HG02642 (cell line): Measurements from ENCODE around the gene KIAA1328.
"Not testable (repeated sequence)": the region's sequence is repeated elsewhere in the genome, so short reads cannot be mapped to it uniquely, and the experiment has no call there.

Source experiments
- ATAC-seq: cut with Tn5 transposase; IDR thresholded peaks from one replicate; pipeline ENCODE4 v1.9.1; 2021; ENCODE audit warnings: mild to moderate bottlenecking; ENCODE audit not compliant: unreplicated experiment, poor library complexity

The KIAA1328 gene

DNA sequence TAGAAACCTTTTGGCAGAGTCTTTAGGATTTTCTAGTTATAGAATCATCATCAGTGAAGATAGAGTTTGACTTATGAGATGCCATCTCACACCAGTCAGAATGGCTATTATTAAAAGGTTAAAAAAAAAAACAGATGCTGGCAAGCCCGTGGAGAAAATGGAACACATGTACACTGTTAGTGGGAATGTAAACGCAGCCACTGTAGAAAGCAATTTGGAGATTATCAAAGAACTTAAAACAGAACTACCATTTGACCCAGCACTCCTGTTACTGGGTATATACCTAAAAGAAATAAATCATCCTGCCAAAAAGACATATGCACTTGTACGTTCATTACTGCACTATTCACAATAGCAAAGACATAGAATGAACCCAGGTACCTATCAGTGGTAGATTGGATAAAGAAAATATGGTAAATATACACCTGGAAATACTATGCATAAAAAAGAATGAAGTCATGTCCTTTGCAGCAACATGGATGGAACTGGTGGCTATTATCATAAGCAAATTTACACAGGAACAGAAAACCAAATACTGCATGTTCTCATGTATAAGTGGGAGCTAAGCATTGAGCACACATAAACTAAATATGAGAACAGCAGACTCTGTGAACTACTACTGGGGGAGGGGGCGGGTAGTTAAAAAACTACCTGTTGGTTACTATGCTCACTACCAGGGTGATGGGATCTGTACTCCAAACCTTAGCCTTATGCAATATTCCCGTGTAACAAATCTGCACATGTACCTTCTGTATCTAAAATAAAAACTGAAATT is 279.0 kb downstream of the KIAA1328 start:
- ATAC-seq: no peak

DNA sequence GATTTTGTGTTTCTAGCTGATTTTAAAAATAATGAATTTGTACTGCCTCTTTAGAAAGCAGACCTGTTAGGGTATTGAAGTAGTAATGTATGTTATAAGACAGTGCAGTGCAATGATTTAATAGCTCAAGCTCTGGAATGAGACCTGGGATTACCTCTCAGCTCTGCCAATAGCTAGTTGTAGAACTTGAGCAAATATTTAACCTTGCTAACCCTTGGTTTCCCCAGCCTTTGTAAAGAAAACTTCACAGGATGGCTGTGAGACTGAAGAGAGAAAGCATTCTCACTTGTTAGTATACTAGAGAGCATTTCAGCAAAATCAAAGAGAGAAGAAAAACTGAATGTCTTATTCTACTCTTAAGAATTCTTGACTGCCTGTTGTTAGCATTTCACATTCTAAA is 293.9 kb downstream of the KIAA1328 start:
- no peak for ATAC-seq

DNA sequence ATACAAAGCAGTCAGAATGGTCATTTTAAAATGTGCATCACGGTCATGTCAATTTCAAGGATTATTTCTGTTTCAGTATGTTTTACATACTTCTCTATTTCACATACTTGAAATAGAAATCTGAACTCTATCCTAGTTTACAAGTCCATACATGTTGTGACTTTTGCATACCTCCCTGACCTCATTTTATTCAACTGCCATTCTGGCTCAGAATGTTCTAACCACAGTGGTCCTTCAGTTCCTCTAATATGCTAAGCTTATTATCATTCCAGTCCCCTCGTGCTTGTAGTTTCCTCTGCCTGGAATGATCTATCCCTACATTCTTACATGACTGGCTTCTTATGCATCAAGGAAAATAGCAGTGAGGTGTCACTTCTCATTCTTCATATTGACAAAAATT is 295.6 kb downstream of the KIAA1328 start:
- ATAC-seq: no peak

- ATAC-seq: no peak
These were observed 306.2 kb downstream of the KIAA1328 start for GRCh38 chr18:37135177-37135576.

DNA sequence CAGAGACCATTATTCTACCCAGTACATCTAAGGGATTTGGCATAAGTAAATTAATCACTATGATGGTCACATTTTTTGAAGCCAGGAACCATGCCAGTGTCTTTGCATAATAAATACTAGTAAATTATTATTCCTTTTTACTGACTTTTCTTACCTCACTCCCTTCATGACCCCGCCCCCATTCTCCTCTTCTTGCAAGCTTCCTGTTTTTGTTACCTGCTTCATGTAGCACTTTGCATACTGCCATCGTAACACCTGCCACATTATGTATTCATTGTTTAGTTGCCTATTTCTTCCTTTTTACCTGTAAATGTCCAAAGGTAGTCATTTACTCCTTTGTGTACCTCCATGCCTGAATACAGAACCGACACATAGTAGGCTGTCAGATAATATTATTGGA is 309.5 kb downstream of the KIAA1328 start:
- ATAC-seq: no peak

DNA sequence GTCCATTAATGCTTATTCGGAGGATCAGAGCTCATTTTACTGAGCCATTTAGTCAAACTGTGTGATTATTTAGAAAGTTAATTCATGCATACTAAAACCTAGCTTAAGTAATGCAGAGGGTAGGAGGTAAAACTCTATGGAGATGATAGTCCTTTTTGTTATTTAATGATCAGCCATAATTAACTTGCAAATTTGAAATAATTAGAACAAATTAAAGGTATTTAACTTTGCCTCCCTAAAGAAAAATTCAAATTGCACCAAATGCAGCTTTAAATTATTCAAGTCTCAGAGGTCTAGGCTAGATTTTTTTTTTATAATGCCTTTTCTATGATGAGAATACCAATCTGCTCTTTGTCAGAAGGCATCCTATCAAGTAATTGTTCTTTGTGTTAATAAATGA is 310.9 kb downstream of the KIAA1328 start:
- no peak for ATAC-seq

GRCh38 chr18:37144921-37145320 is 316.0 kb downstream of the KIAA1328 start:
- ATAC-seq: no peak

DNA sequence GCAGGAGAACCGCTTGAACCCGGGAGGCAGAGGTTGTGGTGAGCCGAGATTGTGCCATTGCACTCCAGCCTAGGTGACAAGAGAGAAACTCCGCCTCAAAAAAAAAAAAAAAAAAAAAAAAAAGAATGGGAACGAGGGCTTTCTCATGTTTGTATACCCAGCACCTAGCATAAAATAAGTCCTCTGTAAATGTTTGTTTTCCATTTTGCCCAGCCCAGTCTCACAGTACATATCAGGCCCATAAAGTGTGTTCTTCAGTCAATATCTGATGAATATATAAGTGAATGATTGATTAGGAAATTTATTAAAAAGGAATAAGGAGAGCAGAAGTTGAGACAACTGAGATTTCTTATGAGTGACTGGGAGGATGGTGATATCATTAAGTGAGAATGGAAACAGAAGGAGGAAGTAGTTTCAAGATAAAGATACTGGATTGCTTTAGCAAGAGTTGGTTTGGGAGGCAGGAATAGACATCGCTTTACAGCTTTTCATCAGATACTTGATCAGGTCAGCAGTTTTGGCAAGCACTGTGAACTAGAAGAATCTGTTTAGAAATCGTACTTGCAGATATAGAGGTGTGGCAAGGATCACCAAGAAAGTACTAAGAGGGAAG is 327.5 kb downstream of the KIAA1328 start:
- ATAC-seq: no peak

DNA sequence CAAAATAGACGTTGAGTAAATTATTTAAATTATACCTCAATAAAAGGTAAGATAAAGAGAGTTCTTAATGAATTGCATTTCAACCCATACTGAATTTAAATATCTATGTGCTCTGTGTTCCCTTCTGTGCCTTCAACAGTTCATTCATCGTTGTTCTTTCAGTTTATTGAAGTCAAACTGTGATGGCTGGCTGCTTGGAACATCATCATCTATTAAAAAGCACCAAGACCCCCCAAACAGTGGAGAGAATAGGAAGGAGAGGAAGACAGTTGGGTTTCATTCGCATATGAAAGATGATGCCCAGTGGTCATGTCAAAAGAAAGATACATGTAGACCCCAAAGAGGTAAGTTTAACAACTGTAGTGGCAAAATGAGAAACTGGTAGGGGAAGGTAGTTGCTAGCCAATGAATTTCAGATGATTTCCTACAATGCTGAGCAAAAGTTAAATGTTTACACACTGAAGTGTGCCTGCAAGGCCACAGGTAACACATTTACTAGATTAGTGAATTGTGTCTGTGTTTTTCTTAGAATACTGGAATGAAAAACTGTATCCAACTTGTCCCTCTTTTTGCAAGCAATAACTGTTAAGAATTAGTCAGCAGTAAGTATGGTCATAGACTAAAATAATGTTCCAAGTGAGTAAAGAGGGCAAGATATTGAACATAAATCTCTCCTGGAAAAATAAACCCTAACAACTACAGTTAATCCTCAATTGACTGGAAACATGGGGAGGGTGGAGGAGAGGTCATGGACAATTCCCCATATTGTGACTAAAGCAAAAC is 331.3 kb downstream of the KIAA1328 start:
- no peak for ATAC-seq

GRCh38 chr18:37161491-37161890 is 332.6 kb downstream of the KIAA1328 start:
- no peak for ATAC-seq

GRCh38 chr18:37162551-37162950 is 333.6 kb downstream of the KIAA1328 start:
- ATAC-seq: no peak

- ATAC-seq: no peak
These were observed 334.2 kb downstream of the KIAA1328 start for GRCh38 chr18:37163119-37163518.

- no peak for ATAC-seq
These were observed 337.6 kb downstream of the KIAA1328 start for GRCh38 chr18:37166491-37166890.

- ATAC-seq: not testable (repeated sequence)
These were observed 338.0 kb downstream of the KIAA1328 start for GRCh38 chr18:37166966-37167365.

DNA sequence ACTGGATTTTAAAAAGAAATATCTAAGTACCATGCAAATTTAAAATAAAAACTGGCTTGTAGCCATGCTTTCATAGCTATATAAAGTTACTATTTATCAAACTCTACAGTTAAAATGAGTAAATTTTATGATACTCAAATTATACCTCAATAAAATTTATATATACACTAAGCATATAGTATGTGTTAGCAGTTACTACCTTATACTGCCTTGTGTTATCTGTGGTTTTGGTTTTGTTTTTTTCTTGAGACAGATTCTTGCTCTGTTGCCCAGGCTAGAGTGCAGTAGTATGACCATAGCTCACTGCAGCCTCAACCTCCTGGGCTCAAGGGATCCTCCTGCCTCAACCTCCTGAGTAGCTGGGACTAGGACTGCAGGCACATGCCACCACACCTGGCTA is 342.1 kb downstream of the KIAA1328 start:
- no peak for ATAC-seq

DNA sequence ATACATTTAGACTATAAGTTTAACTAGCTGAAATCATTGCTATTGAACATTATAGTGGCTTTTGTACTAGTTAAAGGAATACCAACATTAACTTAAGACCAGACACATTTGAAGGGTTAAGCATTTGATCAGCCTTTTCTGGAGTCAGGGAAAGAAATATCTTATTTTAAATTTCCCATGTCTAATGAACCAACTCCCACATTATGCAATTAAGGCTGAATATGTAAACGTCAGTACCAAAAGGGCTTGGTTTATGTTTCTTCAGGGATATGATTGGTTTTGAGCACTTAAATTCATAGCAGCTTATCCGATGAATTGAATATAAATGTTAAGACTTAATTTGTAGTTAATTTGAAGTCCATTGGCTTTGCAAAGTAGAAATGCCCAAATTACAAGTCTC is 344.5 kb downstream of the KIAA1328 start:
- no peak for ATAC-seq

GRCh38 chr18:37175727-37176620 is 347.0 kb downstream of the KIAA1328 start:
- ATAC-seq: no peak

GRCh38 chr18:37176621-37176934 is 347.7 kb downstream of the KIAA1328 start:
- ATAC-seq: no peak

DNA sequence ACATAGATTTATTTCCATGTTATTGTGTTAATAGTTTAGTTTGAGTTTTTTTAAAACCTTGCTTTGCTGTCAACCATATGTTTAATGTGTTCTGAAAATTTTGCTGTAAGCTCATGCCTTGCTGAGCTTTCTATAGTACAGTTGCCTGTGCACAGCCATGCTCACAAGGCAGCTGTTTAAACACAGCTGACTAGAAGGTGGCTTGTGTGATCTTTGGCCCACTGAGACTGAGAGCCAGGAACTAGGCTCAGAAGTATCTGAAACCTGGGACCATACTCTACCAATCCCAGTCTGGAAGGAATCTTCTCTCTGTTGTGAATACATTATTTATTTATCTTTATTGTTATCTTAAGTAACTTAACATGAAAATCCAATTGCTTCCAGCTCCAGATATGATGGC is 350.5 kb downstream of the KIAA1328 start:
- no peak for ATAC-seq

GRCh38 chr18:37180086-37180485 is 351.2 kb downstream of the KIAA1328 start:
- ATAC-seq: no peak
